GM21360 (cell line): ENCODE results near the gene DENND1A.

Source experiments
- ATAC-seq: cut with Tn5 transposase; IDR thresholded peaks from one replicate; pipeline ENCODE4 v1.9.1; 2021; ENCODE audit warnings: mild to moderate bottlenecking, moderate library complexity; ENCODE audit not compliant: unreplicated experiment

DENND1A gene

DNA sequence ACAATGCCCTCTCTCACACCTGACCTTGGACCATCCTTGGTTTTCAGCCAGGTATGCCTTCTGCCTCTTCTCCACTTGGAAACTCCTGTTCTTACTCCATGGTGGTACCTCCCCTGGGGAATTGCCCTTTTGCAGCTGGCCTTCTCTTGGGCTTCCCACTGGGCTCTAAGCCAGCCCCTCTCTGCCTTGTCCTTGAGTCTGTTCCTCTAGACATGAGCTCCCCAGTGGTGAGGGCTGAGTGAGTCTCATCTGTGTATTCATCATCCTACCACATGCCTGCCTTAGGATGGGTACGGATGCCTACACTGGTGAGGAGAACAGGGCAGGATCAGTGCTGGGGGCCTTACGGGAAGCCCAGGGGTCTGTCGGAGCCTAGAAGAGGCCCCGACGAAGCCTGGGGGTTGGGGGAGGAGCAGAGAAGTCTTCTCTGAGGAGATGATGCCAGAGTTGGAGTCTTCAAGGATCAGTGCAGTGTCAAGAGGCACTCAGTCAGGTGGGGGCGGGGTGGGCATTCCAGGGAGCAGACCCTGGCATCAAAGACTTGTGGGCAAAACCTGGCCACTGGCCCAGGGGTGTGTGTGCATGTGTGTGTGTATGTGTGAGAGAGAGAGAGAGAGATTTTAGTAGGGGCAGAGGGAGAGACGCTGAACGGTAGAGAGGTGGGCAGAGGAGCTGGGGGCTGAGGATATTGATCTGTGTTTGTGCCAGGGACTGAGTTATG is 579.2 kb downstream of the DENND1A start:
- no peak for ATAC-seq

DNA sequence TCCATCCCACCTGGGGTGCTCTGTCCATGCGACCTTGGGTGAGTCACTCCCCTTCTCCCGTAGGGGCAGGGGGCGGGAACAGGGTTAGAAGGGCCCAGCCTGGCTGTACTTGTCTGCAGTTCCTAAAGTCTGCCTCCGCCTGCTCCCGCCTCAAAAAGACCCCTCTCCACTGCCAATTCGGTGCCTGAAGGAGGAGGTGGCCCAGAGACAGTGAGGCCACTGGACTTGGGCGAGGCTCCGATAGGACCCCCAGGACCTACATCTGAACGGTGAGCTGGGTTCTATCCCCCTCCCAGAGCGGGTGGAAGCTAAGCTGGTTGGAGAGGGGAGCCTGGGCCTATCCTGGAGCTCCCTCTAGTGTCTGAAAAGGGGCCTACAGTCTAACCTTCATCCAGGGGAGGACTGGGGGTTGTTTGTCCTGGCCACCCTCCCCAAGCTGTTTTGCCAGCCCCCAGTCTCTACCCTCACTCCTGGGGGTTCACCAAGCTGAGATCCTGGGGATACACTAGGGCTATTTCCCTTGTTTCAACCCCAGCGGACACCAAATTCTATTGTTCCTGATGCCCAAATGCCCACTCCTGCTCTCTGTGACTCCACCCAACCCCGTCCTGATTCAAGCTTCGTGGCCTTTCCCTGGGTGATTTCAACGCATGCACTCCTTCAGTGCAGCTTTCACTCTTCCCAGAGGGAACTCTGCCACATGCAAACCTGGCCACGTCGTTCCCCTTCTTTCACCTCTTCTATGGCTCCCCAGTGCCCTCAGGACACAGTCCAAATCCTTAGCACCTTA is 580.0 kb downstream of the DENND1A start:
- ATAC-seq = no peak

DNA sequence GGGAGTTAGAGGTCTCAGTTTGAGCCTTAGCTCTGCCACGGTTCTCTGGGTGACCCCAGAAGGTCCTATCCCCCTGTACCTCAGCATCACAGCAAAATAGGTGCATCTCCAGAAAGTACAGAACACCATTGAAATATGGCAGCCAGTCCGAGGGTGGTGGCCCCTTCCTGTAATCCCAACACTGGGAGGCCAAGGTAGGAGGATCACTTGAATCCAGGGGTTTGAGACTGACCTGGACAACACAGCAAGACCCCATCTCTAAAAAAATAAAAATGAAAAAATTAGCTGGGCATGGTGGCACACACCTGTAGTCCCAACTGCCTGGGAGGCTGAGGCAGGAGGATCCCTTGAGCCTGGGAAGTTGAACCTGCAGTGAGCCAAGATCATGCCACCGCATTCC is 580.9 kb downstream of the DENND1A start:
- ATAC-seq = no peak

DNA sequence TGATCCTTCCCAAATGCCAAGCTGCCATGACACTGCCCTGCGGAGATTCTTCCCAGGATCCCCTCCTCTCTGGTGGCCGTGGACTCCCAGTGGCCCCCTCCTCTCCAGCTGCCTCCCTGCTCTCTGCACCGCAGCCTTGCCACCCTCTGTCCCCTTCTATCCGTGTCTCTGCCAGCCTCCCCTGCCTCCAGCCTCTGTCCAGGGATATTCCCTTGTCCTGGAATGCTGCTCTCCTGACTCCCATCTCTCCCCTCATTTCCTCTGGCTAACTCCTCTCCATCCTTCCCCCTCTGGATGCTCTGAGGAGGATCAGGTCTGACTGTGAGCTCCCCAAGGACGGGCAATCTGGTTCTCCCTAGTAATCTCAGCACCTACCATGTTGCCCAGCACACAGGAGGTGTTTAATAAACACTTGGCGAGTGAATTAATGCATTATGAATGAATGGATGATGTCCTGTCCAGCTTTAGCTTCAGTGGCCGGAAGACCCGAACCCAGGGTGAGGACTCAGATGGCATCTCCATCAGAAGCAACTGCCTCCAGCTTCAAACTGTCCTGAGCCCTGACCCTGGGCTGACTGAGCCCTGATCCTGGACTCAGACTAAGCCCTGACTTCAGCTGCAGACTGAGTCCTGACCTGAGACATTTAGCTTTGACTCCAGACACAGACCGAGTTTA is 581.5 kb downstream of the DENND1A start:
- ATAC-seq = no peak

DNA sequence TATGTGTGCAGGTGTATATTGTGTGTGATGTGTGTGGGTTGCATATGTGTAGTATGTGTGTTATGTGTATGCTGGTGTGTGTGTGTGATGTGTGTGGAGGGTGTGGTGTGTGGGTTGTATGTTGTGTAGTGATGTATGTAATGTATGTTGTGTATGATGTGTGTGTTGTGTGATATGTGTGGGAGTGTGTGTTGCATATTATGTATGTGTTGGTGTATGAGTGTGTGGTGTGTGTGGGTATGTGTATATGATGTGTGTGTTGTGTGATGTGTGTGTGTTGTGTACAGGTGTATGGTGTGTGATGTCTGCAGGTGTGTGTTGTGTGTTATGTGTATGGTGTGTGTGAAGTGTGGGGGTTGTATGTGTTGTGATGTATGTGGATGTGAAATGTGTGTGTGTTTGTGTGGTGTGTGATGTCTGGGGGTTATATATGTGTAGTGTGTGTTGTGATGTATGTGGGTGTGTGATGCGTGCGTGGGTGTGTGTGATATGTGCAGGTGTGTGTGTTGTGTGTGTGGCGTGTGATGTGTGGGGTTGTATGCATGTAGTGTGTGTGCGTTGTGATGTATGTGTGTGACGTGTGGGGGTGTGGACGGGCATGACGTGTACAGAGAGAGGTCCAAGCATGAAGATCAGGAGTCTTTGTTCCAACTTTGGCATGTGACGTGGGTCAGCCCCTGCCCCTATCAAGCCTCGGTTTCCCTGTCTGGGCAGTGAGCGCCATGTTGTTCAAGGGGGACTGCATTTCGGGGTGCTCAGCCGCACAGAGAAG is 582.5 kb downstream of the DENND1A start:
- no peak for ATAC-seq

DNA sequence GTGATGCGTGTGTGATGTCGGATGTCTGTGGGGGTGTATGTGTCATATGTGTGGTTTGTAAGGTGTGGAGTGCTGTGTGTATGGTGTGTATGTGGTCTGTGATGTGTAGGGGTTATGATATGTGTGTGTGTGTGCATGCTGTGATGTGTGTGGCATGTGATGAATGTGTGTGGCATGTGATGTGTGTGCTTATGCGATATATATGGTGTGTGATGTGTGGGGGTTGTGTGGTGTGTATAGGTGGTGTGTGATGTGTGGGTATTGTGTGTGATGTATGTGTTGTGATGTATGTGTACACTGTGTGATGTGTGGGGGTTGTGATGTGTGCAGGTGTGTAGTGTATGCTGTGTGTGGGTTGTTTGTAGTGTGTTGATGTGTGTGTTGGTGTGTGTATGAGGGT is 583.1 kb downstream of the DENND1A start:
- ATAC-seq = no peak

DNA sequence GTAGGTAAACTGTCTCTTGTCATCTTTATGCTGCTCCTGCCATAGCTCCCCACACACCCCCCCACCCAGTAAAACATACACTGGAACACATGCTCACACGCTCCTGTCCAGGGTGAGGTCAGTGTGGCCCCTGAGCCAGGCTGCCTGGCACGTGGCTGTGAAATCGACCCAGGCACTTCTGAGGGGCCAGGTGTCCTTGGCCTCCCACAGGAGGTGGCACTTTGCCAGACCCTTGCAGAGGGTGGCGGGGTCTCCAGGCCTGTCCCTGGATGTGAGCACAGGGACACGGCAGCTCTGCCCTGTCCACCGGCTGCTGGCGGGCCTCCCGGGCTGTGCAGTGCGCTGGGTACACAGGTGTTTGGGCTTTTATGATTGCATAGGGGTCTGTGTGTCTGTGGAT is 583.9 kb downstream of the DENND1A start:
- no peak for ATAC-seq

DNA sequence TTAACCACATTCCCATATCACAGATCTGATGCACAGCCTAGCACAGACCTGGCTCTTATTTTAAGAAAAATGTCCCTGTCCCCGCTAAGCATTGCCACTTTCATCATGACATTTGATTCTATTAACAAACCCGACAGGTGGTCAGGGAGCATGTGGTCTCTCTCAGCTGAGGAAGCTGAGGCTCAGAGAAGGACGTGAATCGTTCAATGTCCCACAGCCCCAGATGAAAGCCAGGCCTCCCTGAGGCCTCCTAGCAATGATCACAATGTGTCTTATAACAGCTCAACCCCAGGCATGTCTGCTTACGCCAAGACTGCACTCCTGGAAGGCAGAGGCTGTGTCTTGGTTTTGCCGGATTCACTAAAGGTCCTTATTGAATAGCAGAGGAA is 584.4 kb downstream of the DENND1A start:
- ATAC-seq = no peak

DNA sequence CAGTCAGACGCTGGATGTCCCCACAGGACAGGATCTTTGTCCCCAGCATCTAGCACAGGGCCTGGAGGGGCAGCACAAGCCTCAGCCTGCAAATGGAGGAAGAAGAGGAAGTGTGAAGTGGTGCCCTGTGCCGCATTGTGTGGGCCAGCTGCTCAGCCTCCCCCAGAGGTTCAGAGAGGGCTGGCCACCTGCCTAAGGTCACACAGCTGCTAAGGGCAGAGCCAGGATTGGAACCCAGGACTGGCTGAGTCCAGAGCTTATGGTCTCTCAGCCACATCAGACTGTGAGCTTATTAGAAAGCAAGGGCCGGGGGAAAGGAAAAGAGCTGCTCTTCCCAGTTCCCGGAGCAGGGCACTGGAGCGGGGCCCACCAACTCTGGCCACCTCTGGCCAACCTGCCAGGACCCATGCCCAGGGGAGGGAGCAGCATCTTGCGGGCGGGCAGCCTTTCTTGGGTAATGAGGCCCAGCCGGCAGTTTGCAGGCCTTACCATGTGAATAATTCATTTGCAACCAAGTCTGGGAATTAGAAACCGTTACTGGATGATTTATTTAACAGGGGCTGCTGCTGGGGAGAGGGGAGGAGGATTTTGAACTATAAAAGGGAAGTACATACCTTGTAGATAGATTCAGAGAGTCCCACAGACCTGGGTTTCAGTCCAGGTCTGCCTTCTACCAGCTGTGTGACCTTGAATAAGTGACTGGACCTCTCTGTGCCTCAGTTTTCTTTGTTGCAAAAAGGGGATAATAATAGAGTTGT is 585.6 kb downstream of the DENND1A start:
- ATAC-seq = no peak

DNA sequence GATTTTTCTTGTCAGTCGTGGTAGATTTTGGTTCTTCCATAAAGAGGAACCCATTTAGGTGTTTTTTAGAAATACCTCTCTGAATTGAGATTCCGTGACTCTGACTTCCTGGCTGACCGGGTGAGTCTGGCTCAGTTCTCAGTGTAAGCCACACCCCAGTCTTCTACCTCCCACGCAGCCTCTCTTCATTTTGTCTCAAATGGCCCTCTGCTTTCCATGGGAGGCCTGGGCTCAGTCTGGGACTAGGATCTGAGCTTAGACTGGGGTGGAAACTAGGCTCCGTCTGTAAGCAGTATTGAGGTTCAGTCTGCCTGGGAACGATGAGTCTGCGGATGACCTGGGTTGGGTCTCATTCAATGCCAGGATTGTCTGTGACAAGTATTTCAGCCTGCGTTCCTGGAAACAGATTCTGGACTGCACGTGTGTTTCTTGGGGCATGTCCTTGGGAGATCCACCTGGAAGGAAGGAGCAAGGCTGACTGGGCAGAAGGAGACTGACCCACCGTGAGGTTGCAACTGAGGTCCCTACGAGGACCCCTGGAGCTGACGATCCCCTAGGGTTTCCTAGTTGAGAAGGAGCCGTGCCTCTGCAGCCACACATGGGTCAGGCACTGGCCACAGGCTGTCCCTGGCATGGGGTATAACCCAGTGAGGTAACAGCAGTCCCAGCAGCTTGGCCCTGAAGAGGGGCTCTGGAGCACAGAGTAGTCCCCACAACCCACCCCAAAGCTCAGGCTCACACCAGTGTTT is 586.3 kb downstream of the DENND1A start:
- peak; percentile 25 for ATAC-seq

DNA sequence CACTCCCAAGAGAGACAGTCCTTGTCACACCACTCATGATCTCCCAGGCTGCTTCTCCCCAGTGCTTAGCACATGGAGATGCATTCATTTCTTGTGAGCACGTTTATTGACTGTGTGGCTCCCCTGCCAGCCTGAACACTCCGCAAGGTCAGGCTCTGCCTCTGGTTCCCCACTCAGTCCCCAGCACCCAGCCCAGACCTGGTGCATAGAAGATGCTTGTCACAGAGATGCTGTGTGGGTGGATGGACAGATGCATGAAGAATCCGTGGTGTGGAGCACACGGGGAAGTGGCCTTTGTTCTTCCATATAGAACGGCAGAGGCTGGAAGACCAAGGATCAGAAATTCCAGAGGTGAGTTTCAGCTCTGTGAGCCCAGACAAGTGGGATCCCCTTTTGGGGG is 587.7 kb downstream of the DENND1A start:
- no peak for ATAC-seq

DNA sequence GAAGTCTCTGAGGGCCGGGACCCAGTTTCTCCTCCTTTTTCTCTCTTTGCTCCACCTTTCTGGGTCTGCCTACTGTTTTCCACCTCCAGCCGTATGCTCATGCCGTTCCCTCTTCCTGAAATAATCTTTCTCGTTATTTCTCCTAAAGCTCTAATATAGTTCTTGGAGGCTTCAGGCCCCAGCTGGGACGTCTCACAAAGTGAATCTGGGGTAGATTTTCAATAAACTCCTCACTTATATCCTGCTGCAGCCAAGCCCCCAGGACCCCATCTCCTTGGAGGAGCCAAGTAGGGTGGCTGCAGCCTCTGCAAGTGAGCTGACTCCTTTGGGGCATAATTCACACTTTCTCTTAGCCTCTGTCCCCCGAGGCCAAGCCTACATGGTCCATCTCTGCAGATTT is 588.1 kb downstream of the DENND1A start:
- ATAC-seq = no peak

DNA sequence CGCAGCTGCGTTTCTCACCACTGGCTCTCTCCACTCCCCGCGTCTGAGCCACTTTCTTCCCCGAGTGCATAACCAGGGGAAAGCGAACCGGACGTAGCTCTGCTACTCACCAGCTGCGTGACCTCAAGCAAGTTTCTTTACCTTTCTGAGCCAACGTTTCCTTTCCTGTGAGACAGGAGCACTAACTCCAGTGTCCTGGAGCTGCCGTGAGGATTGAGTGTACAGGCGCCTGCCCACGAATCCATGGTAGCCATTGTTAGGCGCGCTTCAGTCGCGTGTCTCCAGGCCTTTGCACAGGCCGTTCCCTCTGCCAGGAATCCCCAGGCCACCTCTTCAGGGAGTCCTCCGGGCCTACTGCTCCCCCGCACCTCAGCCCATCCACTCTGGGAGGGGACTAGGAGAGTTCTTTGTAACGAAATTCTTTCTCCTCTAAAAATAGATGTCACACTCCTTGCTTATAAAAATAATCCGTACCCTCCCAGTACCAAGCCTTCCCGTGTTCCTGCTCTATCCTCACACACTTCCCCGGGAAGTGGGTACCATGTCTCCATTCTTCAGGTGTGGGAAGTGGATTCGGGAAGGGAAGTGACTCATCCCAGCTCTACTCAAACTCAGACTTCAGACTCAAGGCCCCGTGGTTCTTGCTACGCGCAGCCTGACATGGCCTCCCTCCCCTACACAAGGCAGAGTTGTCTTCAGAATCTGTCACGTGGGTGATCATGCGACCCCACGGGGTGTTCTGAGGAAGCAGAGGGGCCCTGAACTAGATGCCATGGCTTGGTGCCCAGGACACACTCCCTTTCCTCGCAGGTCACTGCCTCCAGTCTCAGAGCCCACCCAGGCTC is 590.0 kb downstream of the DENND1A start:
- ATAC-seq = peak; percentile 30

DNA sequence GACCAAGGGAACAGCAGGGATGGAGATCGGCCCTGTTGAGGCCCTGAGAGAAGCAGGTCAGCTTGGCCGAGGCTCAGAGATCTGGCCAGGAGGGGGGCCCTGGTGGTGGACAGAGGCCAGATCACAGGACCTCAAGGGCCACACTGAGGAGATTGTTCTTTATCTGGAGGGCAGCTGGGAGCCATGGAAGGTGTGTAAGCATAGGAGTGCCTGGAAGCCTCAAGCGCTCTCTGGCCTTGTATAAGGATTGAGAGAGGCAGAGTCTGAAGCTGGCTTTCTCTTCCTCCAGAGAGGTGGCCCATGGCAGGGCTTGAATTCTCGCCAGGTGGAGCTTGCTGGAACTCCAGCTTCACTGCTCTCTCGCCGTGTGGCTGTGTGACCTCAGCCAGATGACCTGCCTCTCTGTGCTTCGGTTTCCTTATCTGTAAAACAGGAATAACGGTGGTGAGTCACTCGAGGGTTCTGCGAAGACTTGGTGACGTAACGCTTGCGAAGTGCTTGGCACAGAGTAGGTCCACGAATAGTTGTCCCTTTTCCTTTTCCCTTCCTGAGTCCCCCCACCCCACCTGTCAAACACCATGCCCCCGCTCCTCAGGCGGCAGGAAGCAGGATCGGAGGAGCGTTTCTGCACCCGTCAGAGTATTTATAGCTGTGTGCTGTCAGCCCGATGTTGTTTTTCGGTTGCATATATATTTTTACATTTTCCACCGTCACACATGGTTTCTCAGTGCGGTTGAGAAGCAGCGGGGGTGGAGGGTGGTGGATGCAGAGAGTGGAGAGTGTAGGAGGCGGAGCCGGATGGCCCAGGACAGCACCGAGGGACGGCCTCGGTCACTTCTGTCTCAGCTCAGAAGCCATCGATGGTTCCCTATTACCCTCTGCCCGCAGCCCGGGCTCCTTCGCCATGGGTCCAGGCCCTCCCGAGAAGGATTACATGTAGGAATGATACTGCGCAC is 590.9 kb downstream of the DENND1A start:
- ATAC-seq = peak; percentile 47

DNA sequence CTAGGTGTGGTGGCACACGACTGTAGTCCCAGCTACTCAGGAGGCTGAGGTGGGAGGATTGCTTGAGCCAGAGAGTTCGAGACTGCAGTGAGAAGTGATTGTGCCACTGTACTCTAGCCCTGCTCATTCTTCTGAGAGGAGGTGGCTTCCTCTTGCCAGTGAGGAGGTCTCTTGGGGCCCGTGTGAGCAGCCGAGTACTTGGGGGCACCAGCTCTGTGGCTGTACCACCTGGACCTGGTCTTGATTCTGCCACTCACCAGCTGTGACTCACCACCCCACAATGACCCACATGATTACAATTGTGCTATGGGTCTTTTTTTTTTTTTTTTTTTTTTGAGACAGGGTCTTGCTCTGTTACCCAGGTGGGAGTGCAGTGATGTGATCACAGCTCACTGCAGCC is 592.0 kb downstream of the DENND1A start:
- ATAC-seq = no peak

DNA sequence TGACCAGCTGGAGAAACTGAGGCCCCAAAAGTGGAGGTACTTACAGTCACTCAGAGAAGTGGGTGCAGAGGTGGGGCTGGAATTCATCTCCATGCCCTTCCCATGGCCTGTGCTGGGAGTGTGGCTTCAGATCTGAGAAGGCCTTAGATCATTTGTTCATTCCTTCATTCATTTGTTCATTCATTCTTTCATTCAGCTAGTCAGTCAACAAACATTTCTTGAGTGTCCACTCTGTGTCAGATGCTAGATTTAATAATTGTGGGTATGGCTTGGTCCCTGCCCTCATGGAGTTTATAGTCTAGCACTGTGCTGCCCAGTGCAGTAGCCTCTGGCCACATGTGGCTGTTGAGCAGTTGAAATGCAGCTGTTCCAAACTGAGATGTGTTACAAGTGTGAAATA is 593.0 kb downstream of the DENND1A start:
- no peak for ATAC-seq

DNA sequence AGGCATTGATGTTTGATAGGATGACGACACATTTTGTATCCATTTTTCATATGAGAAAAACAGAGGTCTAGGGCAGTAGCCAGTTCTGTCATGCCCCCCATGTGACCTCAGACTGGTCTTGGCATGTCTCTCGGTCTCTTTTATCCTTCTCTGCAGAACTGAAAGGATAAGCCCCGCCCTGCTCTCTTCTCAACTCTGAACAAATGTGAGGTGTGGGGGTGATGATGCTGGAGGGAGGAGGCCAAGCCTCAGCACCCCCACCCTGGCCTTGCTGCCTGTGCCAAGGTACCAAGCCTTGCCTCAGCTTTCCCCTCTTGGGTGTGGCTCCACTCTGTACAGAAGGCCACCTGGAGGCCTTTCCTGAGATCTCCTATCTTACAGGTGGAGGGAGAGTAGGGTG is 593.5 kb downstream of the DENND1A start:
- ATAC-seq = no peak

DNA sequence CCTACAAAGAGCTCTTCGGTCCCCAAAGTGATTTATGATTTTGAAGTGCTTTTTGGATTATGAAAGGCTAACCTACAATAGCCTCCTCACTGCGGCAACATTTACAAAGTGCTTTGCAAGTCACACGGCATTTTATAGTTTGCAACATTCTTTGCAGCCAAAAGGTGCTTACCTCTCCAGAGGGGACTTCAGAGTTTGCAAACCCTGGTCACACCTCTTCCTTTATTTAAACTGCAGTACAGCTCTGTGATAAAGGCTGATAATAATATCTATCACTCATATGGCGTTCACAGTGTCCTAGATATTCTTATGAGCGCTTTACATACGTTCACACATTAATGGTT is 594.0 kb downstream of the DENND1A start:
- ATAC-seq = no peak
